Body of pancreas (tissue), 4 donors: ENCODE data around the gene CHCHD10.

Experiments
- POLR2A ChIP-seq, 3 donors: fragments of 450-650 bp; IDR thresholded peaks; one replicate each; pipeline ENCODE4 v1.6.1; 2016; ENCODE audit warnings: antibody characterized with exemption in 3 of 3, mild to moderate bottlenecking in 2 of 3
- TF ChIP-seq, protein P1 (sequence below), 7 experiments: fragments of 450-650 bp in 4 of 7; fragments of 200-600 bp in 3 of 7; sonication (generic) in 3 of 7; IDR thresholded peaks; one replicate each; pipeline ENCODE4 v1.5.1; 2016 to 2019; ENCODE audit warnings: antibody characterized with exemption in 7 of 7

DNA sequence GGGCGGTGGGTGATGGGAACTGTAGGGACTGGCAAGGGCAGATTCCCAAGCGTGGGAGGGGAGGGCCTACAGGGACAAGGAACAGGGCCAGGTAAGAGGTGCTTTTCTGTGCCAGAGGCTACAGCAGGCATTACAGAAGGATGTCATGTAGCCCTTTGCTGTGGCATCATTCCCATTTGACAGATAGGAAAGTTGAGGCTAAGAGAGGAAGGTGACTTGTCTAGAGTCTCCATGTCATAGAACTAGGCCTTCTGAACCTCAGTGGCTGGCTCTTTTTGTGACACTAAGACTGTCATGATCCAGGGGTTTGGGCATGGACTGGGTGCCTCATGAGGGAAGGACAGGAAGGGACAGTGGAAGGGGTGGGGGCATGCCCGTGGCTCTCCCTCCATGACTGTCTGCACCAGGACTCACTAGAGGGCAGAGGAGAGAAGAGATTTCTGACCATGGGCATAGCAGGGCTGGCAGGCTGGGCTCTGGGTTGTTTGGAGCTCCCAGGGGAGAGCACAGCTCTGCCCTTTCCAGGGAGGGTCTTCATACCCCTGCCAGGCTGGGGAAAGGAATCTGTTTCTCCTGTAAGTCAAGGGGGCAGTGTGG lies 8.1 kb upstream of the CHCHD10 start:
- TF ChIP-seq POLR2A (IDR thresholded peaks at IDR 0.05): no peak
- TF ChIP-seq, protein P1, sequence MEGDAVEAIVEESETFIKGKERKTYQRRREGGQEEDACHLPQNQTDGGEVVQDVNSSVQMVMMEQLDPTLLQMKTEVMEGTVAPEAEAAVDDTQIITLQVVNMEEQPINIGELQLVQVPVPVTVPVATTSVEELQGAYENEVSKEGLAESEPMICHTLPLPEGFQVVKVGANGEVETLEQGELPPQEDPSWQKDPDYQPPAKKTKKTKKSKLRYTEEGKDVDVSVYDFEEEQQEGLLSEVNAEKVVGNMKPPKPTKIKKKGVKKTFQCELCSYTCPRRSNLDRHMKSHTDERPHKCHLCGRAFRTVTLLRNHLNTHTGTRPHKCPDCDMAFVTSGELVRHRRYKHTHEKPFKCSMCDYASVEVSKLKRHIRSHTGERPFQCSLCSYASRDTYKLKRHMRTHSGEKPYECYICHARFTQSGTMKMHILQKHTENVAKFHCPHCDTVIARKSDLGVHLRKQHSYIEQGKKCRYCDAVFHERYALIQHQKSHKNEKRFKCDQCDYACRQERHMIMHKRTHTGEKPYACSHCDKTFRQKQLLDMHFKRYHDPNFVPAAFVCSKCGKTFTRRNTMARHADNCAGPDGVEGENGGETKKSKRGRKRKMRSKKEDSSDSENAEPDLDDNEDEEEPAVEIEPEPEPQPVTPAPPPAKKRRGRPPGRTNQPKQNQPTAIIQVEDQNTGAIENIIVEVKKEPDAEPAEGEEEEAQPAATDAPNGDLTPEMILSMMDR (IDR thresholded peaks at IDR 0.05): no peak
